H1 (cell line): ENCODE data around the gene BARX1. TPM values are rescaled to one million over a fixed set of nuclear protein-coding genes. Genes with fewer than 3 reads are reported as not detected.

ENCODE experiments used
- CTCF ChIA-PET: fragments of 300-600 bp; sonication (Branson Sonifier 250); formaldehyde crosslinking; loops from one replicate; lab custom pipeline; 2021; ENCODE audit not compliant: partially characterized antibody; lab: Charles Lee
- POLR2A ChIA-PET: fragments of 300-600 bp; sonication (Branson Sonifier 250); formaldehyde crosslinking; loops from one replicate; lab custom pipeline; 2021; ENCODE audit warnings: inconsistent platforms; ENCODE audit not compliant: partially characterized antibody; lab: Charles Lee
- DNase-seq, 2 experiments: peaks; one replicate each; pipeline versions ENCODE4 v3.0.0 to v3.0.0-alpha.2; 2010 to 2022; ENCODE audit warnings: low spot score in 2 of 2, low read depth in 1 of 2, mixed read lengths in 1 of 2
- FAIRE-seq: peaks from 2 replicates; lab custom pipeline; 2011; peaks lifted over from hg19 to GRCh38; lab: Jason Lieb, UNC
- H2AFZ ChIP-seq: 2 replicates; pipeline ENCODE4 v1.8.1; 2012; ENCODE audit warnings: low read length, inconsistent platforms
- H2AK5ac ChIP-seq: 2 replicates; pipeline ENCODE4 v1.6.1; 2013; ENCODE audit warnings: low read depth, low read length
- H2BK120ac ChIP-seq: replicated peaks from 2 replicates; pipeline ENCODE3; 2013; ENCODE audit warnings: low read depth, low read length, inconsistent platforms
- H2BK12ac ChIP-seq: 2 replicates; pipeline ENCODE4 v1.6.1; 2013; ENCODE audit warnings: low read depth, low read length
- H2BK15ac ChIP-seq: 2 replicates; pipeline ENCODE4 v1.6.1; 2013; ENCODE audit warnings: low read length
- H2BK20ac ChIP-seq: 2 replicates; pipeline ENCODE4 v1.6.1; 2013; ENCODE audit warnings: low read length
- H2BK5ac ChIP-seq: 2 replicates; pipeline ENCODE4 v1.6.1; 2013; ENCODE audit warnings: low read depth, low read length
- H3K14ac ChIP-seq: 2 replicates; pipeline ENCODE4 v1.6.1; 2013; ENCODE audit warnings: inconsistent platforms; ENCODE audit not compliant: insufficient read length
- H3K18ac ChIP-seq: 2 replicates; pipeline ENCODE4 v1.6.1; 2013; ENCODE audit warnings: low read length; ENCODE audit errors: extremely low read depth
- H3K23ac ChIP-seq: 2 replicates; pipeline ENCODE4 v1.6.1; 2013; ENCODE audit warnings: inconsistent platforms; ENCODE audit not compliant: insufficient read length
- H3K23me2 ChIP-seq: 2 replicates; pipeline ENCODE4 v1.6.1; 2013; ENCODE audit warnings: low read depth, low read length
- H3K27ac ChIP-seq: 2 replicates; pipeline ENCODE4 v1.6.1; 2011; ENCODE audit warnings: low read depth, low read length, inconsistent platforms
- H3K27me3 ChIP-seq, 4 experiments: replicated peaks in 1 of 4; 1 replicate in 1 of 4; 2 replicates in 3 of 4; pipeline versions ENCODE4 v1.6.1 to v1.8.1; 2011 to 2013; ENCODE audit warnings: low read length in 3 of 4, mild to moderate bottlenecking in 3 of 4, inconsistent platforms in 2 of 4, mixed read lengths in 2 of 4, moderate library complexity in 1 of 4; ENCODE audit not compliant: control insufficient read depth in 3 of 4, insufficient read depth in 3 of 4; ENCODE audit errors: extremely low read depth in 1 of 4
- H3K36me3 ChIP-seq, 4 experiments: 2 replicates each; pipeline versions ENCODE4 v1.6.1 to v1.8.1; 2011 to 2013; ENCODE audit warnings: mild to moderate bottlenecking in 4 of 4, low read length in 3 of 4, moderate library complexity in 2 of 4, control low read depth in 1 of 4, inconsistent platforms in 1 of 4; ENCODE audit not compliant: insufficient read depth in 4 of 4, control insufficient read depth in 2 of 4
- H3K4ac ChIP-seq: replicated peaks from 2 replicates; pipeline ENCODE3; 2013; ENCODE audit warnings: low read length, low read depth, mixed read lengths, inconsistent platforms; ENCODE audit not compliant: insufficient read length
- H3K4me1 ChIP-seq, 4 experiments: replicated peaks in 1 of 4; 1 replicate in 1 of 4; 2 replicates in 3 of 4; pipeline versions ENCODE4 v1.6.1 to v1.8.1; 2011 to 2013; ENCODE audit warnings: low read length in 3 of 4, inconsistent platforms in 2 of 4, mixed read lengths in 1 of 4; ENCODE audit not compliant: insufficient read depth in 4 of 4, control insufficient read depth in 3 of 4
- H3K4me2 ChIP-seq, 2 experiments: 2 replicates each; pipeline versions ENCODE4 v1.6.1 to v1.8.1; 2011 to 2013; ENCODE audit warnings: low read depth in 2 of 2, low read length in 2 of 2, control low read depth in 1 of 2, inconsistent platforms in 1 of 2, mild to moderate bottlenecking in 1 of 2; ENCODE audit not compliant: insufficient read depth in 1 of 2
- H3K4me3 ChIP-seq, 4 experiments: fragments of 200-600, 300-600 bp in 1 of 4; sonication (generic), shearing (Covaris generic), sonication (Bioruptor Twin) in 1 of 4; 2 replicates each; pipeline versions ENCODE4 v1.5.1 to v1.8.1; 2011 to 2016; ENCODE audit warnings: low read length in 4 of 4, low read depth in 3 of 4, control low read depth in 2 of 4, inconsistent platforms in 2 of 4, mild to moderate bottlenecking in 2 of 4, mixed read lengths in 1 of 4, moderate library complexity in 1 of 4; ENCODE audit not compliant: insufficient read depth in 2 of 4; ENCODE audit errors: extremely low read depth in 1 of 4
- H3K56ac ChIP-seq: replicated peaks from 2 replicates; pipeline ENCODE3; 2013; ENCODE audit warnings: low read depth, mild to moderate bottlenecking, mixed read lengths, low read length, inconsistent platforms; ENCODE audit not compliant: insufficient read length
- H3K79me1 ChIP-seq: 2 replicates; pipeline ENCODE4 v1.6.1; 2013; ENCODE audit warnings: low read depth, low read length, control low read depth
- H3K79me2 ChIP-seq, 2 experiments: 2 replicates each; pipeline versions ENCODE4 v1.6.1 to v1.8.1; 2012 to 2013; ENCODE audit warnings: low read length in 2 of 2, mild to moderate bottlenecking in 2 of 2, inconsistent platforms in 1 of 2; ENCODE audit not compliant: insufficient read depth in 2 of 2, control insufficient read depth in 1 of 2
- H3K9ac ChIP-seq, 4 experiments: replicated peaks in 1 of 4; 1 replicate in 1 of 4; 2 replicates in 3 of 4; pipeline versions ENCODE4 v1.6.1 to v1.8.1; 2011 to 2013; ENCODE audit warnings: low read depth in 3 of 4, low read length in 3 of 4, control low read depth in 2 of 4, mild to moderate bottlenecking in 2 of 4, moderate library complexity in 2 of 4, inconsistent platforms in 1 of 4; ENCODE audit errors: extremely low read depth in 1 of 4
- H3K9me3 ChIP-seq, 2 experiments: 2 replicates each; pipeline versions ENCODE4 v1.6.1 to v1.8.1; 2012 to 2013; ENCODE audit warnings: mild to moderate bottlenecking in 2 of 2, moderate library complexity in 2 of 2, control low read depth in 1 of 2, inconsistent platforms in 1 of 2, low read depth in 1 of 2, low read length in 1 of 2, mixed read lengths in 1 of 2; ENCODE audit not compliant: insufficient read depth in 2 of 2
- H4K20me1 ChIP-seq, 2 experiments: replicated peaks in 1 of 2; 2 replicates each; pipeline versions ENCODE3 to v1.8.1; 2011 to 2013; ENCODE audit warnings: inconsistent platforms in 2 of 2, low read length in 2 of 2, mild to moderate bottlenecking in 1 of 2; ENCODE audit not compliant: insufficient read depth in 2 of 2, control insufficient read depth in 1 of 2
- H4K5ac ChIP-seq: 2 replicates; pipeline ENCODE4 v1.6.1; 2013; ENCODE audit warnings: low read length, low read depth, mixed read lengths, inconsistent platforms; ENCODE audit not compliant: insufficient read length
- H4K8ac ChIP-seq: 2 replicates; pipeline ENCODE4 v1.8.0; 2013; ENCODE audit warnings: mild to moderate bottlenecking, moderate library complexity, low read length, inconsistent platforms; ENCODE audit not compliant: insufficient read depth; ENCODE audit errors: extremely low read depth
- H4K91ac ChIP-seq: replicated peaks from 2 replicates; pipeline ENCODE3; 2013; ENCODE audit warnings: low read length, mixed read lengths, inconsistent platforms; ENCODE audit not compliant: insufficient read length
- POU5F1 ChIP-seq: IDR thresholded peaks from 2 replicates; pipeline ENCODE4 v1.6.1; 2011; ENCODE audit warnings: low read depth, mild to moderate bottlenecking, low read length, moderate library complexity
- WGBS, 2 experiments: shearing (Covaris generic) in 1 of 2; methylation state at CpG; one replicate each; pipeline versions ENCODE4 v1.1.6 to v1.1.7; 2013 to 2015; ENCODE audit warnings: low lambda C conversion rate in 2 of 2, mixed read lengths in 2 of 2, inconsistent platforms in 1 of 2, low coverage in 1 of 2, missing lambda C conversion rate in 1 of 2; ENCODE audit not compliant: insufficient replicate concordance in 2 of 2, insufficient coverage in 1 of 2, insufficient read length in 1 of 2; ENCODE audit errors: extremely low coverage in 1 of 2, missing lambda C conversion rate in 1 of 2; 5-methylcytosine and 5-hydroxymethylcytosine counted together
- polyA plus RNA-seq, 7 experiments: library from polyadenylated mRNA; depleted of rRNA in 3 of 7; stranded (reverse) in 5 of 7; unstranded in 2 of 7; fragments of >200 nt in 5 of 7; fragments of 200-250 nt in 2 of 7; gene quantifications; 1 replicate in 5 of 7; 2 replicates in 1 of 7; 4 replicates in 1 of 7; pipeline versions ENCODE4 v1.2.1 to v1.2.3, GENCODE V29; 2011 to 2013; ENCODE audit warnings: missing spikeins in 2 of 7, mixed read lengths in 2 of 7
- total RNA-seq: library from RNA; stranded (reverse); fragmentation: NEBNext Ultra II Directional; extraction: Animal tissue kit (Norgen Biotek cat#: 25700); gene quantifications from 2 replicates; pipeline ENCODE4 v1.2.1, GENCODE V29; 2021

The BARX1 gene
- total and polyA plus RNA-seq, 2 of the 8 experiments (the other 6 are each of a cell fraction or from before 2014, with no cell fraction given), result 0.79 to 2.6 TPM

DNA sequence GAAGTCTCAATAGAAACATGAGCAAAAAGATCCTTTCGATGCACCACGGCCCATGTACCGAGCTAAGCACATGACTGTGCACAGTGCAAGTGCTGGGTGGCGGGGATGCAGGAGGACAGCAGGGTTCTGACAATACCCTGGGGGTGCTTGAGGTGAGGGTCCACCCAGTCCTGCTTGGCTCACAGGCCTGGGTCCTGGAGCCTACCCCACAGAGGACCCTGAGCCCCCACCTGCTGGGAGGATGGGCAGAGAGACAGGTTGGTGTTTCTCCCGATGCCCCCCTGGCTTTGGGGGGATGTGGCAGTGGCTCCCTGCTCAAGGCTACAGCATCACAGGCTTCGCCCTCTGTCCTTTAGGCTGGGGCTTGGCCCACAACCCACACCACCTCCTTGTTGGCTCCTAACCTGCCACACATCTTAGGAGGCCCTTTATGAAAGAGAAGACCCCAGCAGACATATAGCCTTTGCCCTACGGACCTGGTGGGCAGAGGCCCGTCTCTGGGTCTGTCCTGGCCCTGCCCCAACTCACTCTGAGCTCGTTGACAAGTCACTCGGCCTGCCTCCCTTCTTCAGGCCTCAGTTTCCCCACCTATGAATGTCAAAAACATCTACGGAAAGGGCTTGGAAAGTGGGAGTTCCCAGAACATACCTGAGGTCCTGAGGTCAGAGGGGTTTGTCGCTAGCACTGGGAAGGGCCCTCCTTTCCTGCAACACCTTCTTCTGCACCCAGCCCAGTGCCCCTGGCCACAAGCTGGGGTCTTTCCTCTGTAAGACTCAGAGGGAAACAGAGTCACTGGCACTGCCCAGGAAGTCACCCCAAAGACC, 50.3 kb downstream of the BARX1 start:
- no peak overlapping the region for H4K8ac ChIP-seq
- H4K91ac ChIP-seq, result no peak overlapping the region
- FAIRE-seq (no peak), DNase-seq (no peak)
- no peaks in the 10 kb centered on the region for H3K27me3 ChIP-seq
- H3K56ac ChIP-seq, result no peak overlapping the region
- H3K4ac ChIP-seq, result no peak overlapping the region
- no peak overlapping the region for H3K14ac ChIP-seq
- H2BK12ac ChIP-seq, result no peak overlapping the region
- no peak overlapping the region for H2AFZ ChIP-seq
- no peak overlapping the region for H4K5ac ChIP-seq
- ChIA-PET POLR2A (no interaction called here), CTCF (interaction anchor here (0.6 to 1.2 kb wide), 2 partner anchors 36 to 39 kb away, joined by 3 read pairs; no protein-coding TSS in a partner anchor)
- no peak overlapping the region for H3K4me2 ChIP-seq
- no peaks in the 10 kb centered on the region for H3K79me1 ChIP-seq
- no peak overlapping the region for H2BK20ac ChIP-seq
- WGBS, 2 experiments, result 88% methylated on average over 12 of the region's 12 CpGs; no CpG with 5 or more reads in 1 of the 2 experiments
- H3K36me3 ChIP-seq, result no peaks in the 10 kb centered on the region
- no peak overlapping the region for H2AK5ac ChIP-seq
- H3K23me2 ChIP-seq, result no peaks in the 10 kb centered on the region
- no peak overlapping the region; the same call in 1 of the 2 replicates for H3K18ac ChIP-seq
- no peaks in the 10 kb centered on the region for H3K4me1 ChIP-seq
- H3K9me3 ChIP-seq, result no peaks in the 10 kb centered on the region
- no peak overlapping the region for H3K4me3 ChIP-seq
- no peak overlapping the region for H2BK5ac ChIP-seq
- no peaks in the 10 kb centered on the region for H3K79me2 ChIP-seq
- no peak for TF ChIP-seq POU5F1
- no peaks in the 10 kb centered on the region for H4K20me1 ChIP-seq
- H2BK120ac ChIP-seq, result no peak overlapping the region
- H3K27ac ChIP-seq, result no peak overlapping the region
- H2BK15ac ChIP-seq, result no peak overlapping the region
- H3K9ac ChIP-seq, result no peak overlapping the region
- no peak overlapping the region for H3K23ac ChIP-seq
